Tibial nerve (tissue), 4 donors: ENCODE data around the gene ZBTB20. TPM values are rescaled to one million over a fixed set of nuclear protein-coding genes. Genes with fewer than 3 reads are reported as not detected.

ENCODE experiments used
- DNase-seq, 2 donors: peaks; one replicate each; pipeline ENCODE4 v3.0.0-alpha.2; 2019; ENCODE audit warnings: low spot score in 2 of 2
- H3K27ac ChIP-seq, 4 donors: fragments of 200-600 bp; sonication (generic) in 3 of 4; one replicate each; pipeline ENCODE4 v1.5.1; 2017 to 2019; ENCODE audit warnings: mild to moderate bottlenecking in 1 of 4
- H3K27me3 ChIP-seq, 2 donors: fragments of 200-600 bp; sonication (generic) in 1 of 2; one replicate each; pipeline versions ENCODE4 v1.5.1 to v1.6.0; 2017 to 2019
- H3K36me3 ChIP-seq, 3 donors: fragments of 200-600 bp; sonication (generic); one replicate each; pipeline ENCODE4 v1.5.1; 2018 to 2019
- H3K4me1 ChIP-seq, 4 donors: fragments of 200-600 bp; sonication (generic) in 3 of 4; one replicate each; pipeline ENCODE4 v1.5.1; 2017 to 2019
- H3K4me3 ChIP-seq, 4 donors: fragments of 200-600 bp; sonication (generic) in 3 of 4; one replicate each; pipeline ENCODE4 v1.5.1; 2017 to 2019; ENCODE audit warnings: mild to moderate bottlenecking in 1 of 4, moderate library complexity in 1 of 4
- H3K9me3 ChIP-seq, 4 donors: fragments of 200-600 bp; sonication (generic) in 3 of 4; one replicate each; pipeline ENCODE4 v1.5.1; 2017 to 2019
- EP300 ChIP-seq, 2 donors: sonication (generic); formaldehyde crosslinking; IDR thresholded peaks; one replicate each; pipeline ENCODE4 v1.6.1; 2017; ENCODE audit warnings: antibody characterized with exemption in 2 of 2, mild to moderate bottlenecking in 1 of 2
- POLR2A ChIP-seq, 2 donors: fragments of 450-650 bp; IDR thresholded peaks; one replicate each; pipeline ENCODE4 v1.6.1; 2017; ENCODE audit warnings: antibody characterized with exemption in 2 of 2, mild to moderate bottlenecking in 2 of 2, moderate library complexity in 2 of 2
- WGBS, 2 donors: methylation state at CpG; one replicate each; pipeline ENCODE4 v1.1.5; 2018; 5-methylcytosine and 5-hydroxymethylcytosine counted together
- total RNA-seq, 4 donors: library from RNA; depleted of rRNA; stranded (reverse); fragments of >200 nt; gene quantifications; one replicate each; pipeline ENCODE4 v1.1.0, GENCODE V29; 2016
- TF ChIP-seq, protein P1 (sequence below), 5 experiments: fragments of 200-600 bp in 3 of 5; fragments of 450-650 bp in 2 of 5; sonication (generic) in 3 of 5; IDR thresholded peaks; one replicate each; pipeline ENCODE4 v1.5.1; 2016 to 2019; ENCODE audit warnings: antibody characterized with exemption in 5 of 5, mild to moderate bottlenecking in 3 of 5, moderate library complexity in 2 of 5

Gene ZBTB20
- total RNA-seq, 4 donors from 2014 or later = 63.3 to 127 (median 102) TPM

DNA sequence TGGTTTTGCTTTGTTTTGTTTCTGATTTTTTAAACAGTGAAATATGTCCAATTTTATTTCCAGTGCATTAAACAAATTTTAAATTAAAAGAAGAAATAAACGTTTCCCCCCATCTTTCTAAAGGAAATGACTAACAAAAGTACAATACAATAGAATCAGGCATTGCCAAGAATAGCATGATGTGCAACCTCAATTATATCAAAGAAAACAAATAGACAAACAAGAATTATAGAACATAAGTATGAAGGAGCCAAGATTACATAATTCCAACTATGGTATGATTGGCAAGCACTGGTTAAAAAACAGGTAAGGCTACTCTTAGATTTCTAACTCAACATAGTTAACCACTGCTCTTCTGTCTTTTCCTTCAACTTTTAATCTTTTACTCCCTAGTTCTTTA lies 826.8 kb downstream of the ZBTB20 start:
- no peak for DNase-seq
- Histone ChIP-seq H3K27me3 (no peaks in the 10 kb centered on the region), H3K27ac (no peak overlapping the region), H3K4me1 (peaks cover 0 to 14% (median 0%) of the 10 kb centered on the region in 4 donors), H3K4me3 (no peak overlapping the region), H3K9me3 (no peaks in the 10 kb centered on the region), H3K36me3 (peaks cover 0 to 12% (median 0%) of the 10 kb centered on the region in 3 donors)
- no peak for TF ChIP-seq EP300 (IDR thresholded peaks at IDR 0.05)
- TF ChIP-seq, protein P1, sequence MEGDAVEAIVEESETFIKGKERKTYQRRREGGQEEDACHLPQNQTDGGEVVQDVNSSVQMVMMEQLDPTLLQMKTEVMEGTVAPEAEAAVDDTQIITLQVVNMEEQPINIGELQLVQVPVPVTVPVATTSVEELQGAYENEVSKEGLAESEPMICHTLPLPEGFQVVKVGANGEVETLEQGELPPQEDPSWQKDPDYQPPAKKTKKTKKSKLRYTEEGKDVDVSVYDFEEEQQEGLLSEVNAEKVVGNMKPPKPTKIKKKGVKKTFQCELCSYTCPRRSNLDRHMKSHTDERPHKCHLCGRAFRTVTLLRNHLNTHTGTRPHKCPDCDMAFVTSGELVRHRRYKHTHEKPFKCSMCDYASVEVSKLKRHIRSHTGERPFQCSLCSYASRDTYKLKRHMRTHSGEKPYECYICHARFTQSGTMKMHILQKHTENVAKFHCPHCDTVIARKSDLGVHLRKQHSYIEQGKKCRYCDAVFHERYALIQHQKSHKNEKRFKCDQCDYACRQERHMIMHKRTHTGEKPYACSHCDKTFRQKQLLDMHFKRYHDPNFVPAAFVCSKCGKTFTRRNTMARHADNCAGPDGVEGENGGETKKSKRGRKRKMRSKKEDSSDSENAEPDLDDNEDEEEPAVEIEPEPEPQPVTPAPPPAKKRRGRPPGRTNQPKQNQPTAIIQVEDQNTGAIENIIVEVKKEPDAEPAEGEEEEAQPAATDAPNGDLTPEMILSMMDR (IDR thresholded peaks at IDR 0.05) = no peak
- TF ChIP-seq POLR2A (IDR thresholded peaks at IDR 0.05) = no peak
- 35 to 42% methylated on average over 1 of the region's 1 CpG for WGBS, 2 donors

GRCh38 chr3:114319453-114319852 lies 827.6 kb downstream of the ZBTB20 start:
- Histone ChIP-seq H3K27me3 (no peaks in the 10 kb centered on the region), H3K36me3 (peaks cover 0 to 12% (median 0%) of the 10 kb centered on the region in 3 donors), H3K9me3 (no peaks in the 10 kb centered on the region), H3K4me1 (peaks cover 0 to 14% (median 0%) of the 10 kb centered on the region in 4 donors), H3K4me3 (no peak overlapping the region), H3K27ac (no peak overlapping the region)
- WGBS, 2 donors = 76 to 79% methylated on average over 4 of the region's 4 CpGs
- DNase-seq = no peak
- TF ChIP-seq EP300 (IDR thresholded peaks at IDR 0.05) = no peak
- TF ChIP-seq, protein P1 (IDR thresholded peaks at IDR 0.05) = no peak
- no peak for TF ChIP-seq POLR2A (IDR thresholded peaks at IDR 0.05)

DNA sequence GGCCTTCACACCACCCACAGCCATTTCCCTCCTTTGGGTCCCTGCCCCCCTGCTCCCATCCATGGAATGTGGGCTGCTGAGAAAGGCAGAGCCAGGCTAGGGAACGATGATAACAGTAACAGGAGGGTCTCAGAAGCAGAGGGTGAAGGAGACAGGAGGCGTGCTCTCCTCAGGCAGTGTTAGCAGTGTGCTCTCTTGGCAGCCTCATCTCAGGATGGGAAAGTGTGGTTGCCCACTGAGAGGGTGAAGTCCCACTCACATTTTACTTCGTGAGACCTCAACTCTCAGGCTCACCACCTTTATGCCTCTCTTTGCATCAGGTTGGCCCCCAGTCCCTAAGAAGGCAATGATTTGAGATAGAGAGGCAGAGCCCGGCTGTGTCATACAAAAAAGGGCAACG lies 828.8 kb downstream of the ZBTB20 start:
- TF ChIP-seq EP300 (IDR thresholded peaks at IDR 0.05) = no peak
- TF ChIP-seq, protein P1 (IDR thresholded peaks at IDR 0.05) = no peak
- no peak for TF ChIP-seq POLR2A (IDR thresholded peaks at IDR 0.05)
- WGBS, 2 donors = 88% methylated on average over 5 of the region's 5 CpGs
- Histone ChIP-seq H3K27ac (no peak overlapping the region), H3K9me3 (no peaks in the 10 kb centered on the region), H3K36me3 (peaks cover 0 to 12% (median 0%) of the 10 kb centered on the region in 3 donors), H3K4me1 (peaks cover 0 to 14% (median 0%) of the 10 kb centered on the region in 4 donors), H3K27me3 (no peaks in the 10 kb centered on the region), H3K4me3 (no peak overlapping the region)
- DNase-seq = no peak

DNA sequence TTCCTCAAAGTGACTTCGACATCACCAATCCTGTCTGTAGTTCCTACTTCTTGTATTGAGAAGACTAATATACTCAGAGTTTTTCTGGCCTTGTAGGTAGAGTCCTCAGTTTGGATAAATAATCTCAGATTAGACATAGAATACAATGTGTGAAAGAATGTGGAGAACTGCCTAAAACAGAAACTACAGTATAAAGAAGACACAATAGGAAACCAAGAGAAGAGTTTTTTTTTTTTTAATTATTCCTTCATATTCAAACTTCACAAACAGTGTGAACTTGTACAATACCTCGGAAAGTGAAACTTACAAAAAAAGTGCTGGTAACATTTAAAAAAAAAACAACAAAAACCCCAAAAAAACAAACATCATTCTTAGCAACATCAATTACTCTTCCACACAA lies 832.8 kb downstream of the ZBTB20 start:
- H3K4me1 ChIP-seq = no peaks in the 10 kb centered on the region
- no peaks in the 10 kb centered on the region for H3K9me3 ChIP-seq
- TF ChIP-seq, protein P1 (IDR thresholded peaks at IDR 0.05) = no peak
- no peak for TF ChIP-seq POLR2A (IDR thresholded peaks at IDR 0.05)
- no peak for TF ChIP-seq EP300 (IDR thresholded peaks at IDR 0.05)
- no peak overlapping the region for H3K27ac ChIP-seq
- no peaks in the 10 kb centered on the region for H3K27me3 ChIP-seq
- H3K36me3 ChIP-seq = peaks cover 0 to 12% (median 0%) of the 10 kb centered on the region in 3 donors
- WGBS, 2 donors = 90 to 96% methylated on average over 2 of the region's 2 CpGs
- DNase-seq = no peak
- H3K4me3 ChIP-seq = no peak overlapping the region

GRCh38 chr3:114313426-114313825 lies 833.7 kb downstream of the ZBTB20 start:
- peaks cover 0 to 12% (median 0%) of the 10 kb centered on the region in 3 donors for H3K36me3 ChIP-seq

More at GRCh38 chr3:114313426-114313825, 833.7 kb downstream of the ZBTB20 start:
- Histone ChIP-seq H3K4me1 (no peaks in the 10 kb centered on the region), H3K27me3 (no peaks in the 10 kb centered on the region), H3K27ac (no peak overlapping the region), H3K4me3 (no peak overlapping the region), H3K9me3 (no peaks in the 10 kb centered on the region)
- TF ChIP-seq, protein P1 (IDR thresholded peaks at IDR 0.05) = no peak
- TF ChIP-seq EP300 (IDR thresholded peaks at IDR 0.05) (no peak), POLR2A (IDR thresholded peaks at IDR 0.05) (no peak)
- no peak for DNase-seq
- WGBS, 2 donors = 72 to 78% methylated on average over 2 of the region's 2 CpGs
